Stimulated activated CD4-positive, alpha-beta T cell treated with anti-CD3 and anti-CD28 coated beads, Interleukin-15, amount 100 ng/mL, for 1 hour (primary cell): ENCODE measurements around the gene TTC9.

ENCODE experiments used
- DNase-seq, 2 donors: peaks; one replicate each; pipeline ENCODE4 v3.0.0-alpha.2; 2020; ENCODE audit warnings: low read depth in 1 of 2, low spot score in 1 of 2

Gene TTC9

GRCh38 chr14:70643967-70644366 is 2.3 kb downstream of the TTC9 start:
- DNase-seq = no peak

- no peak for DNase-seq
Measured at GRCh38 chr14:70645892-70646291, 4.2 kb downstream of the TTC9 start.

GRCh38 chr14:70646705-70647104 is 5.0 kb downstream of the TTC9 start:
- no peak for DNase-seq

GRCh38 chr14:70648346-70648745 is 6.6 kb downstream of the TTC9 start:
- DNase-seq = no peak

GRCh38 chr14:70649803-70650202 is 8.1 kb downstream of the TTC9 start:
- no peak for DNase-seq

GRCh38 chr14:70651522-70651921 is 9.8 kb downstream of the TTC9 start:
- no peak for DNase-seq

GRCh38 chr14:70652871-70653270 is 11.2 kb downstream of the TTC9 start:
- no peak for DNase-seq

- DNase-seq = no peak
Measured at GRCh38 chr14:70653662-70654061, 11.9 kb downstream of the TTC9 start.

GRCh38 chr14:70654632-70655031 is 12.9 kb downstream of the TTC9 start:
- DNase-seq = no peak

GRCh38 chr14:70655110-70655826 is 13.6 kb downstream of the TTC9 start:
- DNase-seq = peak; percentile 29 to 39

GRCh38 chr14:70658899-70659298 is 17.2 kb downstream of the TTC9 start:
- no peak for DNase-seq

- peak in 1 of 2 donors; percentile 5 for DNase-seq
Measured at GRCh38 chr14:70660967-70661893, 19.5 kb downstream of the TTC9 start.

- DNase-seq = no peak
Measured at GRCh38 chr14:70662080-70662479, 20.4 kb downstream of the TTC9 start.

GRCh38 chr14:70662816-70663215 is 21.1 kb downstream of the TTC9 start:
- DNase-seq = no peak

GRCh38 chr14:70663707-70664179 is 22.0 kb downstream of the TTC9 start:
- DNase-seq = no peak

GRCh38 chr14:70664698-70665447 is 23.2 kb downstream of the TTC9 start:
- DNase-seq = no peak

- DNase-seq = no peak
Measured at GRCh38 chr14:70665448-70666360, 24.0 kb downstream of the TTC9 start.

GRCh38 chr14:70666361-70666686 is 24.6 kb downstream of the TTC9 start:
- no peak for DNase-seq

- DNase-seq = no peak
Measured at GRCh38 chr14:70670992-70671651, 29.4 kb downstream of the TTC9 start.
